ENCODE data around the gene SLC25A25.

The SLC25A25 gene

GRCh38 chr9:128102196-128102595 is 34.2 kb downstream of the SLC25A25 start:
- FAIRE-seq = no peak
- TF ChIP-seq TAF1 (IDR thresholded peaks at IDR 0.05; ENCODE audit: low read depth, low read length) (no peak), POLR2A (IDR thresholded peaks at IDR 0.05; ENCODE audit: low read depth, low read length) (no peak), POLR2AphosphoS5 (IDR thresholded peaks at IDR 0.05; ENCODE audit: low read depth, low read length) (no peak), PAX5 (IDR thresholded peaks at IDR 0.05; ENCODE audit: insufficient read depth, low read length, severe bottlenecking) (no peak), POU2F2 (IDR thresholded peaks at IDR 0.05; ENCODE audit: low read depth, low read length) (no peak), SPI1 (IDR thresholded peaks at IDR 0.05; ENCODE audit: low read depth, low read length) (no peak)
- DNase-seq (ENCODE audit: insufficient read length, low spot score) = no peak

GRCh38 chr9:128102861-128103588 is 35.0 kb downstream of the SLC25A25 start:
- TF ChIP-seq TAF1 (IDR thresholded peaks at IDR 0.05; ENCODE audit: low read depth, low read length) (no peak), POLR2A (IDR thresholded peaks at IDR 0.05; ENCODE audit: low read depth, low read length) (no peak), PAX5 (IDR thresholded peaks at IDR 0.05; ENCODE audit: insufficient read depth, low read length, severe bottlenecking) (no peak), SPI1 (IDR thresholded peaks at IDR 0.05; ENCODE audit: low read depth, low read length) (no peak), POLR2AphosphoS5 (IDR thresholded peaks at IDR 0.05; ENCODE audit: low read depth, low read length) (no peak), POU2F2 (IDR thresholded peaks at IDR 0.05; ENCODE audit: low read depth, low read length) (no peak)
- FAIRE-seq (no peak), DNase-seq (ENCODE audit: insufficient read length, low spot score) (no peak)

GRCh38 chr9:128103589-128103962 is 35.5 kb downstream of the SLC25A25 start:
- no peak for DNase-seq (ENCODE audit: insufficient read length, low spot score)
- no peak for FAIRE-seq
- TF ChIP-seq SPI1 (IDR thresholded peaks at IDR 0.05; ENCODE audit: low read depth, low read length) = no peak
- TF ChIP-seq PAX5 (IDR thresholded peaks at IDR 0.05; ENCODE audit: insufficient read depth, low read length, severe bottlenecking) = no peak
- no peak for TF ChIP-seq TAF1 (IDR thresholded peaks at IDR 0.05; ENCODE audit: low read depth, low read length)
- no peak for TF ChIP-seq POLR2A (IDR thresholded peaks at IDR 0.05; ENCODE audit: low read depth, low read length)
- TF ChIP-seq POLR2AphosphoS5 (IDR thresholded peaks at IDR 0.05; ENCODE audit: low read depth, low read length) = no peak
- no peak for TF ChIP-seq POU2F2 (IDR thresholded peaks at IDR 0.05; ENCODE audit: low read depth, low read length)

GRCh38 chr9:128104171-128104618 is 36.2 kb downstream of the SLC25A25 start:
- FAIRE-seq (no peak), DNase-seq (ENCODE audit: insufficient read length, low spot score) (no peak)
- TF ChIP-seq PAX5 (IDR thresholded peaks at IDR 0.05; ENCODE audit: insufficient read depth, low read length, severe bottlenecking) (no peak), TAF1 (IDR thresholded peaks at IDR 0.05; ENCODE audit: low read depth, low read length) (no peak), SPI1 (IDR thresholded peaks at IDR 0.05; ENCODE audit: low read depth, low read length) (no peak), POLR2AphosphoS5 (IDR thresholded peaks at IDR 0.05; ENCODE audit: low read depth, low read length) (no peak), POLR2A (IDR thresholded peaks at IDR 0.05; ENCODE audit: low read depth, low read length) (no peak), POU2F2 (IDR thresholded peaks at IDR 0.05; ENCODE audit: low read depth, low read length) (no peak)

GRCh38 chr9:128105538-128106175 is 37.6 kb downstream of the SLC25A25 start:
- FAIRE-seq (no peak), DNase-seq (ENCODE audit: insufficient read length, low spot score) (no peak)
- TF ChIP-seq TAF1 (IDR thresholded peaks at IDR 0.05; ENCODE audit: low read depth, low read length) (no peak), SPI1 (IDR thresholded peaks at IDR 0.05; ENCODE audit: low read depth, low read length) (no peak), POLR2AphosphoS5 (IDR thresholded peaks at IDR 0.05; ENCODE audit: low read depth, low read length) (no peak), POLR2A (IDR thresholded peaks at IDR 0.05; ENCODE audit: low read depth, low read length) (no peak), POU2F2 (IDR thresholded peaks at IDR 0.05; ENCODE audit: low read depth, low read length) (no peak), PAX5 (IDR thresholded peaks at IDR 0.05; ENCODE audit: insufficient read depth, low read length, severe bottlenecking) (no peak)

- FAIRE-seq (no peak), DNase-seq (ENCODE audit: insufficient read length, low spot score) (no peak)
- TF ChIP-seq POLR2A (IDR thresholded peaks at IDR 0.05; ENCODE audit: low read depth, low read length) (no peak), PAX5 (IDR thresholded peaks at IDR 0.05; ENCODE audit: insufficient read depth, low read length, severe bottlenecking) (no peak), SPI1 (IDR thresholded peaks at IDR 0.05; ENCODE audit: low read depth, low read length) (no peak), POU2F2 (IDR thresholded peaks at IDR 0.05; ENCODE audit: low read depth, low read length) (no peak), POLR2AphosphoS5 (IDR thresholded peaks at IDR 0.05; ENCODE audit: low read depth, low read length) (no peak), TAF1 (IDR thresholded peaks at IDR 0.05; ENCODE audit: low read depth, low read length) (no peak)
These were observed 38.3 kb downstream of the SLC25A25 start for GRCh38 chr9:128106181-128106939.

GRCh38 chr9:128106940-128107467 is 39.0 kb downstream of the SLC25A25 start:
- no peak for FAIRE-seq
- no peak for DNase-seq (ENCODE audit: insufficient read length, low spot score)
- no peak for TF ChIP-seq POLR2AphosphoS5 (IDR thresholded peaks at IDR 0.05; ENCODE audit: low read depth, low read length)
- TF ChIP-seq SPI1 (IDR thresholded peaks at IDR 0.05; ENCODE audit: low read depth, low read length) = no peak
- TF ChIP-seq TAF1 (IDR thresholded peaks at IDR 0.05; ENCODE audit: low read depth, low read length) = no peak
- TF ChIP-seq PAX5 (IDR thresholded peaks at IDR 0.05; ENCODE audit: insufficient read depth, low read length, severe bottlenecking) = no peak
- no peak for TF ChIP-seq POLR2A (IDR thresholded peaks at IDR 0.05; ENCODE audit: low read depth, low read length)
- TF ChIP-seq POU2F2 (IDR thresholded peaks at IDR 0.05; ENCODE audit: low read depth, low read length) = no peak

GRCh38 chr9:128107468-128108268 is 39.6 kb downstream of the SLC25A25 start:
- no peak for FAIRE-seq
- TF ChIP-seq PAX5 (IDR thresholded peaks at IDR 0.05; ENCODE audit: insufficient read depth, low read length, severe bottlenecking) (no peak), TAF1 (IDR thresholded peaks at IDR 0.05; ENCODE audit: low read depth, low read length) (no peak), POLR2A (IDR thresholded peaks at IDR 0.05; ENCODE audit: low read depth, low read length) (no peak; the same call in 1 of the 2 replicates), SPI1 (IDR thresholded peaks at IDR 0.05; ENCODE audit: low read depth, low read length) (no peak), POLR2AphosphoS5 (IDR thresholded peaks at IDR 0.05; ENCODE audit: low read depth, low read length) (no peak), POU2F2 (IDR thresholded peaks at IDR 0.05; ENCODE audit: low read depth, low read length) (no peak)
- DNase-seq (ENCODE audit: insufficient read length, low spot score) = no peak

Data from GM12891 (cell line).